ENCODE measurements around the gene POMGNT1.

Gene POMGNT1

DNA sequence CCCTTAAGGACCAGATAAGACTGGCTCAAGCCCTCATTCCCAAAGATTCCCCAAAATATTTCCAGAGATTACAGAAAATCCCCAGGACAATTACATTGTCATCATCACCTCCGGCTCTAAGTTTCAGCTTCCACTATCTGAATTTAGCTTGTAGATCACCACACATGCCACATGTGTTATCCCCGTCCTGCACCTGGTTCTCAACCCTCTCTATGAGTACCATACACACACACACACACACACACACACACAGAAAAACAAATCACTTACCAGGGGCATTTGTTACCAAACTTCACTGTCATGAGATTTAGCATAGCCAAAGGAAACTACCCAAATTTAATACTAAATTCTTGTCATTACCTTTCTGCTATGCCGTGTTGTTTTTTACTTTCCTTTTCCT lies 38.7 kb downstream of the POMGNT1 start:
- DNase-seq (ENCODE audit: low read depth): no peak
- H3K4me3 ChIP-seq (ENCODE audit: low read length): no peak overlapping the region
- TF ChIP-seq, protein P1, sequence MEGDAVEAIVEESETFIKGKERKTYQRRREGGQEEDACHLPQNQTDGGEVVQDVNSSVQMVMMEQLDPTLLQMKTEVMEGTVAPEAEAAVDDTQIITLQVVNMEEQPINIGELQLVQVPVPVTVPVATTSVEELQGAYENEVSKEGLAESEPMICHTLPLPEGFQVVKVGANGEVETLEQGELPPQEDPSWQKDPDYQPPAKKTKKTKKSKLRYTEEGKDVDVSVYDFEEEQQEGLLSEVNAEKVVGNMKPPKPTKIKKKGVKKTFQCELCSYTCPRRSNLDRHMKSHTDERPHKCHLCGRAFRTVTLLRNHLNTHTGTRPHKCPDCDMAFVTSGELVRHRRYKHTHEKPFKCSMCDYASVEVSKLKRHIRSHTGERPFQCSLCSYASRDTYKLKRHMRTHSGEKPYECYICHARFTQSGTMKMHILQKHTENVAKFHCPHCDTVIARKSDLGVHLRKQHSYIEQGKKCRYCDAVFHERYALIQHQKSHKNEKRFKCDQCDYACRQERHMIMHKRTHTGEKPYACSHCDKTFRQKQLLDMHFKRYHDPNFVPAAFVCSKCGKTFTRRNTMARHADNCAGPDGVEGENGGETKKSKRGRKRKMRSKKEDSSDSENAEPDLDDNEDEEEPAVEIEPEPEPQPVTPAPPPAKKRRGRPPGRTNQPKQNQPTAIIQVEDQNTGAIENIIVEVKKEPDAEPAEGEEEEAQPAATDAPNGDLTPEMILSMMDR (conservative IDR thresholded peaks at IDR 0.05; ENCODE audit: low read depth, low read length): no peak

DNA sequence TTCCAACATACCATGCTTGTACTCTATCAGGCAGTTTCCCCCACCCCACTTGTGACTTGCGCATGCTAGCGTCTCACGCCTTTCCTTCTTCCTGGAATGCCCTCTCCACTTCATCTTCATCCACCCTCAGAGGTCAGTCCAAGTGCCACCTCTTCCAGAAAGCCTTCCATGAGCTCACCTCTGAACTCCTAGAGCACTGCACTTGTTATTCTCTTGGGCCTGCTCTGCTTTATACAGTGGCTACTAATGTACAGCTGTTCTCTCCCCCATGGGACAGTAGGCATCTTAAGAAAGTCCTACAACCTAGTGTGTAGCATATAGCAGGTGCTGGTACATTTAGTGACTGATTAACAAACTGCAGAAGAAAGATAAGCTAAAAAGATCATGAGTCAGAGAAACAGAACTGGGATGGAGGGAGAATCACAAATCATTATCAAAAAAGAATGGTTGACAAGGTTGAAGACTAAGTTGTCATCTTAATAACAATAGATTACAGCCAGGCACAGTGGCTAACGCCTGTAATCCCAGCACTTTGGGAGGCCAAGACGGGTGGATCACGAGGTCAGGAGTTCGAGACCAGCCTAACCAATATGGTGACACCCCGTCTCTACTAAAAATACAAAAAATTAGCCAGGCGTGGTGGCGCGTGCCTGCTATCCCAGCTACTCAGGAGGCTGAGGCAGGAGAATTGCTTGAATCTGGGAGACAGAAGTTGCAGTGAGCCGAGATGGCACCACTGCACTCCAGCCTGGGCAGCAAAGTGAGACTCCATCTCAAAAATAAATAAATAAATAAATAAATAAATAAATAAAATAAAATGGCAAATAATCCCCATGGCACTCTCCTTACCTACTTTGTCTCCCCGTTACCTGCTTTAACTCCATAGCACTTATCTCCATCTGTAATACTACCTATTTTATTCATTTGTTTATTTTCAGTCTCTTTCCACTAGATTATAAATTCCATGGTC lies 39.6 kb downstream of the POMGNT1 start:
- no peak for DNase-seq (ENCODE audit: low read depth)
- no peak overlapping the region for H3K4me3 ChIP-seq (ENCODE audit: low read length)
- TF ChIP-seq, protein P1 (conservative IDR thresholded peaks at IDR 0.05; ENCODE audit: low read depth, low read length): no peak

DNA sequence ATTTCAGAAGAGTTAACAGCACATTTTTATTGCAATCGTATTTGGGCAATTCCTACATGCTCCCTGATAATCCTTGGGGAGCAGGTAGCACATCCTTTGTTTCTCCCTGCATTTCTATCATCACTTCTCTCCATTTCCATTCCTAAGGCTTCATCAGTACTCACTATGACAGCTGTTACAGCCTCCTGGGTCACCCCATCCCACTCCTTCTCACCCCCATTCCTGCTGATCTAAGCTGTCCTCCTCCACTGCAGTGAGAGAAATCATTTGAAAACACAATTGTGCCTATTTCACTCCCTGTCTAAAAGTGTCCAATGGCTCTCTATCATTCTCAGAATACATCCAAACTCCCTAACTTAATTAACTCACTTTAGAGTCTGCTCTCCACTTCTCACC lies 40.3 kb downstream of the POMGNT1 start:
- no peak overlapping the region for H3K4me3 ChIP-seq (ENCODE audit: low read length)
- DNase-seq (ENCODE audit: low read depth): no peak
- TF ChIP-seq, protein P1 (conservative IDR thresholded peaks at IDR 0.05; ENCODE audit: low read depth, low read length): no peak

DNA sequence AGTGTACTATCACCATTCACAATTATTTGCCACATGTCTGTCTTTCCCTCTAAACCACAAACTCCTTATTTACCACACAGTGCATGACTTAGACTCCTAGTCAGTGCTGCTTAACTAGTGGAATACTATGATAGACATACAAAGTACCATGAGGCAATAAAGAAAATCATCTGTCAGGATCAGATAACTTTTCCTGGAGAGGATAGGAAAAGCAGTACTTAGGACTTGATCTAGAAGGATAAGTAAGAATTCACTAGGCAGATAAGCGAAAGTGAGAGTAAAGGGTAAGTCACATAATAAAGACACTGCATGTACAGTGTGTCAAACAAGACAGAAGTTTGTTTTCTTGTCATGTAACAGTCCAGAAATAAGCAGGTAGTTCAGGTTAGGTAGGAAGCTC lies 44.5 kb downstream of the POMGNT1 start:
- TF ChIP-seq, protein P1 (conservative IDR thresholded peaks at IDR 0.05; ENCODE audit: low read depth, low read length): no peak
- H3K4me3 ChIP-seq (ENCODE audit: low read length): no peak overlapping the region
- DNase-seq (ENCODE audit: low read depth): no peak

DNA sequence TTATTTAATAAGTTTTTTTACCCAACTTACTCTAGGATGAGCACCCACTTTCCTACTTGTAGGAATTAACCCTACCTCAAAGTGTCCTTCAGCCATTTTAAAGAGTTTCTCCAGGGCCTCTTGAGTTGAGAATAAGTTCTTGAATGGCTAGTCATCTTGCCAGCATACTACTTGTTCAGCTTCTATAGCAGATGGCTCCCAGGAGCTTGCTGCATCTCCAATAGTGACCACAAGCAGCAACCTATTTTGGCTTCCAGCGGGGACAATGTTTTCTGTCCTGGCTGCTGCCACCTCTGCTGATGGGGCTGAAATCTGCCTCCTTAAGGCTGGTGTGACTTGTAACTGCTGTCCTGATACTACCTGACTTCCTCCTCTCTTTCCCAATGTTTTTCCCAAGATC lies 45.0 kb downstream of the POMGNT1 start:
- TF ChIP-seq, protein P1 (conservative IDR thresholded peaks at IDR 0.05; ENCODE audit: low read depth, low read length): no peak
- no peak overlapping the region for H3K4me3 ChIP-seq (ENCODE audit: low read length)
- no peak for DNase-seq (ENCODE audit: low read depth)

DNA sequence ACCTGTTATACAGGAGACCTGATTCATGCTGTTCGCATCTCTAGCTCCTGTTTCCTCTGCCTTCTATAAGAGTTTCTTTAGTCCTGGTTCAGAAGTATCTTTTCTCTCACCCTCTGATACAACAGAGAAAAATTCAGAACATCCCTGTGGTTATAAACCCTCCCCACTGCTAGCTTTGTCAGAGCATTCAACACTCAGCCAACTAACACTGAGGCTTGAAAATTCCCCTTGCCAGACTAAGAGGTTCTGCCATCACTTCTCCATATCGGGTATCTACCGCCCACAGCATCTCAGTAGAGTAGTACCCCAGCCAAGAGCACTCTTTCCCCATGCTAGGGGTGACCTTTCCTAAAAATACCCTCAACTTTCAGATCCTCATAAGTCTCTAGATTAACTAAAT lies 46.2 kb downstream of the POMGNT1 start:
- H3K4me3 ChIP-seq (ENCODE audit: low read length): no peak overlapping the region
- no peak for DNase-seq (ENCODE audit: low read depth)
- TF ChIP-seq, protein P1 (conservative IDR thresholded peaks at IDR 0.05; ENCODE audit: low read depth, low read length): no peak

DNA sequence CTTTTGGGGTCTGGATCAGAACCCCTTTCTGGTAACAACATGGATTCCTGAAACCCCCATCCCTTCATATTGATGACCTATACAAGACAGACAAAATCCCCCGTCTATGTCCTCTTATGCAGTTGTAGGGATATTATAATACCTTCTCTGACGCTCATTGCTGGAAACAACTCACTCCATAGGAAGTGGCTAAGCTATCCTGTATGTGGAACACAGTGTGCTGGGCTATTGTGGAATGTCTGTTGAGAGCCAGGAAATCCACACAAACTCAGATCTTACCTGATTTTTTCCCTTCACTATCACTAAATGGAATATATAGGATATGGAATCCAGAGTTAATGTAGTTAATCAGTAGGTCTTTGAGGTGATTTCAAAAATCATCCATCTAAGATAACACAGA lies 48.1 kb downstream of the POMGNT1 start:
- H3K4me3 ChIP-seq (ENCODE audit: low read length): no peak overlapping the region
- no peak for DNase-seq (ENCODE audit: low read depth)
- TF ChIP-seq, protein P1 (conservative IDR thresholded peaks at IDR 0.05; ENCODE audit: low read depth, low read length): no peak
